B cell (primary cell): ENCODE data around the gene RFX2. TPM values are rescaled to one million over a fixed set of nuclear protein-coding genes. Genes with fewer than 3 reads are reported as not detected.

Experiments used
- ATAC-seq: fragments of 200-7000 bp; cut with Tn5 transposase; one replicate; pipeline ENCODE4 v1.10.0; 2021; ENCODE audit warnings: low read depth, mild to moderate bottlenecking, moderate number of reproducible peaks, moderate library complexity
- CTCF ChIA-PET: fragments of 350-600 bp; sonication (Branson Sonifier 250); formaldehyde crosslinking; loops from one replicate; lab custom pipeline; 2021; ENCODE audit warnings: antibody characterized with exemption, inconsistent platforms; lab: Charles Lee
- POLR2A ChIA-PET: fragments of 350-600 bp; sonication (Branson Sonifier 250); formaldehyde crosslinking; loops from one replicate; lab custom pipeline; 2021; ENCODE audit warnings: antibody characterized with exemption; lab: Charles Lee
- DNase-seq: peaks from one replicate; pipeline ENCODE4 v3.0.0; 2013
- H2AFZ ChIP-seq: 2 replicates; pipeline ENCODE4 v1.6.1; 2012; ENCODE audit warnings: mild to moderate bottlenecking, low read depth, low read length; ENCODE audit not compliant: insufficient read depth, poor library complexity, severe bottlenecking
- H3K27ac ChIP-seq, 2 donors: 1 replicate in 1 of 2; 2 replicates in 1 of 2; pipeline ENCODE4 v1.5.1; 2012 to 2013; ENCODE audit warnings: low read length in 2 of 2, mild to moderate bottlenecking in 2 of 2, moderate library complexity in 1 of 2
- H3K27me3 ChIP-seq, 4 experiments: fragments of 200-600 bp in 1 of 4; sonication (generic) in 1 of 4; replicated peaks in 1 of 4; 1 replicate in 2 of 4; 2 replicates in 2 of 4; pipeline versions ENCODE4 v1.6.1 to v1.7.0; 2013 to 2016; ENCODE audit warnings: low read length in 3 of 4, mild to moderate bottlenecking in 2 of 4, mixed read lengths in 1 of 4, moderate library complexity in 1 of 4; ENCODE audit not compliant: insufficient read depth in 4 of 4, control insufficient read depth in 3 of 4; ENCODE audit errors: control extremely low read depth in 1 of 4
- H3K36me3 ChIP-seq, 2 experiments: replicated peaks in 1 of 2; 1 replicate in 1 of 2; 2 replicates in 1 of 2; pipeline versions ENCODE4 v1.6.1 to v1.7.1; 2013; ENCODE audit warnings: low read length in 1 of 2; ENCODE audit not compliant: insufficient read depth in 2 of 2, control insufficient read depth in 1 of 2; ENCODE audit errors: control extremely low read depth in 1 of 2, extremely low read depth in 1 of 2
- H3K4me1 ChIP-seq, 2 donors: fragments of 200-600 bp in 1 of 2; sonication (generic) in 1 of 2; 1 replicate in 1 of 2; 2 replicates in 1 of 2; pipeline versions ENCODE4 v1.5.1 to v1.6.1; 2013 to 2017; ENCODE audit warnings: low read length in 2 of 2; ENCODE audit not compliant: control insufficient read depth in 2 of 2, insufficient read depth in 2 of 2
- H3K4me2 ChIP-seq: replicated peaks from 2 replicates; pipeline ENCODE3; 2012; ENCODE audit warnings: mild to moderate bottlenecking, low read depth, low read length; ENCODE audit not compliant: poor library complexity, severe bottlenecking
- H3K4me3 ChIP-seq, 5 experiments: fragments of 200-600 bp in 1 of 5; sonication (generic) in 1 of 5; 1 replicate in 3 of 5; 2 replicates in 2 of 5; pipeline versions ENCODE4 v1.5.1 to v1.7.0; 2011 to 2016; ENCODE audit warnings: low read length in 4 of 5, mild to moderate bottlenecking in 4 of 5, low read depth in 2 of 5, control low read depth in 1 of 5, moderate library complexity in 1 of 5; ENCODE audit not compliant: insufficient read depth in 1 of 5; ENCODE audit errors: control extremely low read depth in 1 of 5, extremely low read depth in 1 of 5
- H3K79me2 ChIP-seq: fragments of 200-600 bp; sonication (generic); one replicate; pipeline ENCODE4 v1.6.0; 2016; ENCODE audit warnings: low read length; ENCODE audit not compliant: control insufficient read depth, insufficient read depth
- H3K9ac ChIP-seq: fragments of 200-600 bp; sonication (generic); 2 replicates; pipeline ENCODE4 v1.6.1; 2017; ENCODE audit warnings: mild to moderate bottlenecking, low read length, moderate library complexity
- H3K9me3 ChIP-seq, 3 donors: one replicate each; pipeline versions ENCODE4 v1.6.1 to v1.7.1; 2013; ENCODE audit warnings: low read length in 2 of 3; ENCODE audit not compliant: control insufficient read depth in 2 of 3, insufficient read depth in 1 of 3; ENCODE audit errors: control extremely low read depth in 1 of 3
- H4K20me1 ChIP-seq: 2 replicates; pipeline ENCODE4 v1.6.0; 2012; ENCODE audit warnings: mild to moderate bottlenecking, low read length; ENCODE audit not compliant: insufficient read depth, control insufficient read depth, poor library complexity, severe bottlenecking
- H3K27ac Mint-ChIP-seq: one replicate; pipeline ENCODE4 v1.8.0; 2021; ENCODE audit warnings: mixed read lengths
- H3K27me3 Mint-ChIP-seq: one replicate; pipeline ENCODE4 v1.8.0; 2021; ENCODE audit warnings: mixed read lengths
- H3K4me1 Mint-ChIP-seq: one replicate; pipeline ENCODE4 v1.8.0; 2021; ENCODE audit warnings: mixed read lengths
- H3K4me3 Mint-ChIP-seq: one replicate; pipeline ENCODE4 v1.8.0; 2021; ENCODE audit warnings: mixed read lengths
- H3K9me3 Mint-ChIP-seq: one replicate; pipeline ENCODE4 v1.8.0; 2022; ENCODE audit warnings: mixed read lengths; ENCODE audit not compliant: insufficient read depth
- CTCF ChIP-seq: fragments of 200-600 bp; IDR thresholded peaks from one replicate; pipeline ENCODE4 v1.8.0; 2022; ENCODE audit warnings: antibody characterized with exemption, mild to moderate bottlenecking
- EZH2 ChIP-seq: IDR thresholded peaks from 2 replicates; pipeline ENCODE4 v1.6.1; 2012; ENCODE audit warnings: borderline replicate concordance, low read depth, mild to moderate bottlenecking, moderate library complexity, low read length; ENCODE audit not compliant: insufficient read depth, poor library complexity, severe bottlenecking
- WGBS: methylation state at CpG from one replicate; pipeline ENCODE4 v1.1.5; 2013; ENCODE audit warnings: missing lambda C conversion rate; ENCODE audit not compliant: insufficient coverage; 5-methylcytosine and 5-hydroxymethylcytosine counted together
- intact Hi-C: fragments of 100-400 bp; cut with micrococcal nuclease; formaldehyde crosslinking; loops from one replicate; pipeline ENCODE4 v1.10.0; 2022
- polyA plus RNA-seq: library from polyadenylated mRNA; depleted of rRNA; stranded (reverse); fragments of >200 nt; gene quantifications from 2 replicates; pipeline ENCODE4 v1.2.3, GENCODE V29; 2012
- total RNA-seq, 2 donors: library from RNA; stranded (reverse); fragments of 120-200 nt in 1 of 2; gene quantifications; 1 replicate in 1 of 2; 2 replicates in 1 of 2; pipeline versions ENCODE4 v1.2.3 to v1.2.4, GENCODE V29; 2013 to 2022

Gene RFX2
- total and polyA plus RNA-seq, 2 donors (not counting 1 experiment from before 2014, with no cell fraction given) = 7.1 to 8.6 TPM

GRCh38 chr19:6005321-6006069, 104.8 kb downstream of the RFX2 start:
- Histone ChIP-seq H3K9ac (no peak overlapping the region), H3K4me2 (no peak overlapping the region), H3K4me3 (no peak overlapping the region), H3K36me3 (no peaks in the 10 kb centered on the region), H3K9me3 (peaks cover 0 to 5% (median 0%) of the 10 kb centered on the region in 3 donors), H2AFZ (no peak overlapping the region), H3K4me1 (no peaks in the 10 kb centered on the region), H3K27ac (no peak overlapping the region), H3K27me3 (no peaks in the 10 kb centered on the region), H4K20me1 (no peaks in the 10 kb centered on the region), H3K79me2 (no peaks in the 10 kb centered on the region)
- DNase-seq = no peak
- 74% methylated on average over 16 of the region's 18 CpGs for WGBS
- no peaks in the 10 kb centered on the region for H3K27me3 Mint-ChIP-seq
- TF ChIP-seq CTCF (no peak), EZH2 (no peak)
- ChIA-PET CTCF (interaction anchor here (0.6 kb wide), 1 partner anchor 424 kb away, joined by 3 read pairs; no protein-coding TSS in a partner anchor), POLR2A (no interaction called here)
- no peak overlapping the region for H3K4me3 Mint-ChIP-seq
- H3K9me3 Mint-ChIP-seq = no peaks in the 10 kb centered on the region
- H3K4me1 Mint-ChIP-seq = no peaks in the 10 kb centered on the region
- no peak overlapping the region for H3K27ac Mint-ChIP-seq
- intact Hi-C loops = no loop called here
- ATAC-seq = no peak

GRCh38 chr19:6003976-6004375, 106.3 kb downstream of the RFX2 start:
- no peak overlapping the region for H3K9ac ChIP-seq
- no peaks in the 10 kb centered on the region for H3K27me3 ChIP-seq
- POLR2A ChIA-PET = no interaction called here
- H3K4me1 Mint-ChIP-seq = no peaks in the 10 kb centered on the region
- no peaks in the 10 kb centered on the region for H4K20me1 ChIP-seq
- no peak overlapping the region for H3K4me3 ChIP-seq
- H2AFZ ChIP-seq = no peak overlapping the region
- H3K27ac Mint-ChIP-seq = no peak overlapping the region
- peaks cover 0 to 16% (median 0%) of the 10 kb centered on the region in 3 donors for H3K9me3 ChIP-seq
- no peaks in the 10 kb centered on the region for H3K79me2 ChIP-seq
- 89% methylated on average over 10 of the region's 10 CpGs for WGBS
- ATAC-seq = no peak
- intact Hi-C loops = no loop called here
- no peak overlapping the region for H3K4me3 Mint-ChIP-seq
- peaks cover 4% of the 10 kb centered on the region for H3K9me3 Mint-ChIP-seq
- DNase-seq = no peak
- H3K36me3 ChIP-seq = no peaks in the 10 kb centered on the region
- H3K4me2 ChIP-seq = no peak overlapping the region
- H3K27ac ChIP-seq = no peak overlapping the region
- no peaks in the 10 kb centered on the region for H3K27me3 Mint-ChIP-seq
- H3K4me1 ChIP-seq = no peaks in the 10 kb centered on the region
- CTCF ChIA-PET = no interaction called here
- no peak for TF ChIP-seq CTCF
- TF ChIP-seq EZH2 = no peak
